Stomach (tissue), 9 donors: ENCODE measurements around the gene CACNA1E. TPM values are rescaled to one million over a fixed set of nuclear protein-coding genes. Genes with fewer than 3 reads are reported as not detected.

Source experiments
- DNase-seq, 2 donors: peaks; one replicate each; pipeline versions ENCODE4 v3.0.0 to v3.0.0-alpha.2; 2013 to 2019
- H3K27ac ChIP-seq, 5 donors: fragments of 200-600 bp in 4 of 5; sonication (generic) in 4 of 5; one replicate each; pipeline ENCODE4 v1.5.1; 2013 to 2019; ENCODE audit warnings: mild to moderate bottlenecking in 1 of 5, moderate library complexity in 1 of 5
- H3K27me3 ChIP-seq, 3 donors: fragments of 200-600 bp; sonication (generic); one replicate each; pipeline ENCODE4 v1.5.1; 2017 to 2019; ENCODE audit warnings: mixed run types in 1 of 3
- H3K36me3 ChIP-seq, 4 donors: fragments of 200-600 bp; sonication (generic); 1 replicate in 3 of 4; 2 replicates in 1 of 4; pipeline ENCODE4 v1.5.1; 2016 to 2019
- H3K4me1 ChIP-seq, 4 donors: fragments of 200-600 bp; sonication (generic); one replicate each; pipeline ENCODE4 v1.5.1; 2016 to 2019
- H3K4me3 ChIP-seq, 4 donors: fragments of 200-600 bp; sonication (generic) in 3 of 4; one replicate each; pipeline ENCODE4 v1.5.1; 2016 to 2019; ENCODE audit warnings: mild to moderate bottlenecking in 1 of 4
- H3K9me3 ChIP-seq, 4 donors: fragments of 200-600 bp; sonication (generic); one replicate each; pipeline ENCODE4 v1.5.1; 2016 to 2019
- CTCF ChIP-seq, 7 experiments: fragments of 450-650 bp in 4 of 7; fragments of 200-600 bp in 3 of 7; sonication (generic) in 3 of 7; IDR thresholded peaks; one replicate each; pipeline ENCODE4 v1.5.1; 2016 to 2019; ENCODE audit warnings: antibody characterized with exemption in 7 of 7, control low read depth in 2 of 7, mild to moderate bottlenecking in 1 of 7
- EP300 ChIP-seq: sonication (generic); formaldehyde crosslinking; IDR thresholded peaks from one replicate; pipeline ENCODE4 v1.6.1; 2017; ENCODE audit warnings: antibody characterized with exemption
- POLR2A ChIP-seq, 4 donors: fragments of 450-650 bp; IDR thresholded peaks; one replicate each; pipeline ENCODE4 v1.6.1; 2016; ENCODE audit warnings: antibody characterized with exemption in 4 of 4, control low read depth in 2 of 4, mild to moderate bottlenecking in 1 of 4, moderate library complexity in 1 of 4
- POLR2AphosphoS5 ChIP-seq, 3 donors: sonication (generic); formaldehyde crosslinking; IDR thresholded peaks; one replicate each; pipeline ENCODE4 v1.6.1; 2016; ENCODE audit warnings: antibody characterized with exemption in 3 of 3
- WGBS, 5 donors: extraction: QIAGEN DNeasy Blood & Tissue Kit in 3 of 5; methylation state at CpG; one replicate each; pipeline versions ENCODE4 v1.1.5 to v1.1.7; 2013 to 2018; 5-methylcytosine and 5-hydroxymethylcytosine counted together
- intact Hi-C: fragments of 100-400 bp; cut with DNase I; formaldehyde crosslinking; loops from one replicate; pipeline ENCODE4 v1.15.1; 2023; ENCODE audit warnings: low total_unique reads
- polyA plus RNA-seq, 3 donors: library from polyadenylated mRNA; stranded (reverse); fragments of 200-250 nt; gene quantifications; one replicate each; pipeline ENCODE4 v1.2.3, GENCODE V29; 2013
- total RNA-seq, 5 donors: library from RNA; depleted of rRNA; stranded (reverse); fragments of >200 nt; gene quantifications; one replicate each; pipeline versions ENCODE4 v1.1.0 to v1.2.3, GENCODE V29; 2014 to 2016
- donor health status: healthy with polysubstance abuse.
- donor health status: Bipolar disorder and iron deficiency.
- donor health status: healthy.

CACNA1E gene
- total and polyA plus RNA-seq, 8 donors: under 0.01 to 1.8 (median 0.01) TPM; not detected in 4

- H3K4me3 ChIP-seq: no peak overlapping the region
- H3K4me1 ChIP-seq: no peaks in the 10 kb centered on the region
- H3K9me3 ChIP-seq: no peaks in the 10 kb centered on the region
- WGBS, 5 donors: 54 to 80% (median 72%) methylated on average over 2 of the region's 2 CpGs
- H3K27ac ChIP-seq: no peak overlapping the region
- intact Hi-C loops: no loop called here
- no peaks in the 10 kb centered on the region for H3K36me3 ChIP-seq
- no peak for DNase-seq
- H3K27me3 ChIP-seq: no peaks in the 10 kb centered on the region
- TF ChIP-seq EP300: no peak
- no peak for TF ChIP-seq POLR2A (IDR thresholded peaks at IDR 0.05)
- TF ChIP-seq POLR2AphosphoS5 (IDR thresholded peaks at IDR 0.05): no peak
- TF ChIP-seq CTCF (IDR thresholded peaks at IDR 0.05): no peak
Observed at GRCh38 chr1:181804989-181805388, 321.7 kb downstream of the CACNA1E start.

GRCh38 chr1:181806746-181807145 is 323.4 kb downstream of the CACNA1E start:
- H3K9me3 ChIP-seq: no peaks in the 10 kb centered on the region
- H3K27ac ChIP-seq: no peak overlapping the region
- intact Hi-C loops: no loop called here
- no peak for DNase-seq
- no peak for TF ChIP-seq POLR2A (IDR thresholded peaks at IDR 0.05)
- TF ChIP-seq CTCF (IDR thresholded peaks at IDR 0.05): no peak
- TF ChIP-seq EP300: no peak
- TF ChIP-seq POLR2AphosphoS5 (IDR thresholded peaks at IDR 0.05): no peak
- H3K4me3 ChIP-seq: no peak overlapping the region
- H3K27me3 ChIP-seq: no peaks in the 10 kb centered on the region
- WGBS, 5 donors: 73 to 88% (median 79%) methylated on average over 2 of the region's 2 CpGs
- no peaks in the 10 kb centered on the region for H3K4me1 ChIP-seq
- no peaks in the 10 kb centered on the region for H3K36me3 ChIP-seq

- no peaks in the 10 kb centered on the region for H3K27me3 ChIP-seq
- no peak overlapping the region for H3K4me3 ChIP-seq
- no peaks in the 10 kb centered on the region for H3K4me1 ChIP-seq
- no peaks in the 10 kb centered on the region for H3K9me3 ChIP-seq
- intact Hi-C loops: no loop called here
- TF ChIP-seq POLR2A (IDR thresholded peaks at IDR 0.05): no peak
- no peak for TF ChIP-seq EP300
- TF ChIP-seq CTCF (IDR thresholded peaks at IDR 0.05): no peak
- TF ChIP-seq POLR2AphosphoS5 (IDR thresholded peaks at IDR 0.05): no peak
- 72 to 77% (median 73%) methylated on average over 4 of the region's 4 CpGs for WGBS, 5 donors
- H3K27ac ChIP-seq: no peak overlapping the region
- DNase-seq: no peak
- H3K36me3 ChIP-seq: no peaks in the 10 kb centered on the region
Observed at GRCh38 chr1:181807251-181807650, 323.9 kb downstream of the CACNA1E start.

- TF ChIP-seq CTCF (IDR thresholded peaks at IDR 0.05) (no peak), EP300 (no peak), POLR2AphosphoS5 (IDR thresholded peaks at IDR 0.05) (no peak), POLR2A (IDR thresholded peaks at IDR 0.05) (no peak)
- DNase-seq: no peak
- intact Hi-C loops: no loop called here
- Histone ChIP-seq H3K4me3 (no peak overlapping the region), H3K27ac (no peak overlapping the region), H3K27me3 (no peaks in the 10 kb centered on the region), H3K4me1 (no peaks in the 10 kb centered on the region), H3K36me3 (no peaks in the 10 kb centered on the region), H3K9me3 (peaks cover 0 to 5% (median 0%) of the 10 kb centered on the region in 4 donors)
- WGBS, 5 donors: 87 to 100% (median 93%) methylated on average over 1 of the region's 1 CpG
Observed at GRCh38 chr1:181809991-181810545, 326.8 kb downstream of the CACNA1E start.
